NB4 (cell line): Measurements from ENCODE around the gene HTRA3.
A peak's percentile ranks its signal among the peaks of the same experiment; 100 is the strongest.

Experiments used
- DNase-seq: peaks from one replicate; pipeline ENCODE4 v3.0.0; 2010; ENCODE audit warnings: low read depth
- H3K4me3 ChIP-seq: one replicate; pipeline ENCODE4 v1.5.1; 2011; ENCODE audit warnings: mild to moderate bottlenecking, low read depth, low read length, moderate library complexity
- MYC ChIP-seq: IDR thresholded peaks from 2 replicates; pipeline ENCODE4 v1.6.1; 2011; ENCODE audit warnings: low read depth, low read length
- POLR2A ChIP-seq: IDR thresholded peaks from 2 replicates; pipeline ENCODE4 v1.6.1; 2011; ENCODE audit warnings: mild to moderate bottlenecking; ENCODE audit not compliant: insufficient read length; ENCODE audit errors: extremely low read depth
- TF ChIP-seq, protein P1 (sequence below): IDR thresholded peaks from one replicate; pipeline ENCODE4 v1.5.1; 2012; ENCODE audit warnings: low read depth, low read length
- TF ChIP-seq, protein P2 (sequence below): IDR thresholded peaks from 2 replicates; pipeline ENCODE4 v1.6.1; 2011; ENCODE audit warnings: low read depth, low read length

Gene HTRA3

DNA sequence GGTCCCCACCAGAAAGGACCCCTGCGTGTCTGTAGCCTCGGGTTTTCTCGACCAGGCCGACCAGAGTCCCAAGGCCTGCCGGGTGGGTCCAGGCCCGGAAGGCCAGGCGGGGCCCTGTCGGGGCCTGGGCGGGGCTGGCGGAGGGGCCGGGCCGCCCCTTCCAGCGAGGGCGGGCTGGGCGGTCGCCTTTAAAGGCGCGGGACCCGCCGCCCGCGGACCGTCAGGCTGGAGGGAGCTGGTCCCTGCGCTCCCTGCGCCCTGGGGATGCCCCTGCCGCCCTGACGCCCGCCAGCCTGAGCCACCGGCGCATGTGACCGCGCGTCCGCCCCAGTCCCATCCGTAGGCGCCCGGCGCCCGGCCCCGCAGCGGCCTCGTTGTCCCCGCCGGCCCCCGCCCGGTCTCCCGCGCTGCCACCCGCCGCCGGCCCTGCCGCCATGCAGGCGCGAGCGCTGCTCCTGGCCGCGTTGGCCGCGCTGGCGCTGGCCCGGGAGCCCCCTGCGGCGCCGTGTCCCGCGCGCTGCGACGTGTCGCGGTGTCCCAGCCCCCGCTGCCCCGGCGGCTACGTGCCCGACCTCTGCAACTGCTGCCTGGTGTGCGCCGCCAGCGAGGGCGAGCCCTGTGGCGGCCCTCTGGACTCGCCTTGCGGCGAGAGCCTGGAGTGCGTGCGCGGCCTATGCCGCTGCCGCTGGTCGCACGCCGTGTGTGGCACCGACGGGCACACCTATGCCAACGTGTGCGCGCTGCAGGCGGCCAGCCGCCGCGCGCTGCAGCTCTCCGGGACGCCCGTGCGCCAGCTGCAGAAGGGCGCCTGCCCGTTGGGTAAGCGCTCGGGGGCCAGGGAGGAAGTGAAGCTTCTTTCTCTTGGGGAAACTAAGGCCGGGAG lies at the start of gene HTRA3:
TSS of gene HTRA3 (plus strand) at position 220 of the 883 bp plus-strand sequence. CDS start at position 435, 215 bp downstream.
- peak within 1 kb of the TSS; percentile 54 for H3K4me3 ChIP-seq
- peak; percentile 87 for DNase-seq
- TF ChIP-seq, protein P1, sequence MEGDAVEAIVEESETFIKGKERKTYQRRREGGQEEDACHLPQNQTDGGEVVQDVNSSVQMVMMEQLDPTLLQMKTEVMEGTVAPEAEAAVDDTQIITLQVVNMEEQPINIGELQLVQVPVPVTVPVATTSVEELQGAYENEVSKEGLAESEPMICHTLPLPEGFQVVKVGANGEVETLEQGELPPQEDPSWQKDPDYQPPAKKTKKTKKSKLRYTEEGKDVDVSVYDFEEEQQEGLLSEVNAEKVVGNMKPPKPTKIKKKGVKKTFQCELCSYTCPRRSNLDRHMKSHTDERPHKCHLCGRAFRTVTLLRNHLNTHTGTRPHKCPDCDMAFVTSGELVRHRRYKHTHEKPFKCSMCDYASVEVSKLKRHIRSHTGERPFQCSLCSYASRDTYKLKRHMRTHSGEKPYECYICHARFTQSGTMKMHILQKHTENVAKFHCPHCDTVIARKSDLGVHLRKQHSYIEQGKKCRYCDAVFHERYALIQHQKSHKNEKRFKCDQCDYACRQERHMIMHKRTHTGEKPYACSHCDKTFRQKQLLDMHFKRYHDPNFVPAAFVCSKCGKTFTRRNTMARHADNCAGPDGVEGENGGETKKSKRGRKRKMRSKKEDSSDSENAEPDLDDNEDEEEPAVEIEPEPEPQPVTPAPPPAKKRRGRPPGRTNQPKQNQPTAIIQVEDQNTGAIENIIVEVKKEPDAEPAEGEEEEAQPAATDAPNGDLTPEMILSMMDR: no peak
- TF ChIP-seq, protein P2, sequence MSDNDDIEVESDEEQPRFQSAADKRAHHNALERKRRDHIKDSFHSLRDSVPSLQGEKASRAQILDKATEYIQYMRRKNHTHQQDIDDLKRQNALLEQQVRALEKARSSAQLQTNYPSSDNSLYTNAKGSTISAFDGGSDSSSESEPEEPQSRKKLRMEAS: peak; percentile 57
- TF ChIP-seq POLR2A (peak; percentile 88), MYC (peak; percentile 44; the same call in 1 of the 2 replicates)

DNA sequence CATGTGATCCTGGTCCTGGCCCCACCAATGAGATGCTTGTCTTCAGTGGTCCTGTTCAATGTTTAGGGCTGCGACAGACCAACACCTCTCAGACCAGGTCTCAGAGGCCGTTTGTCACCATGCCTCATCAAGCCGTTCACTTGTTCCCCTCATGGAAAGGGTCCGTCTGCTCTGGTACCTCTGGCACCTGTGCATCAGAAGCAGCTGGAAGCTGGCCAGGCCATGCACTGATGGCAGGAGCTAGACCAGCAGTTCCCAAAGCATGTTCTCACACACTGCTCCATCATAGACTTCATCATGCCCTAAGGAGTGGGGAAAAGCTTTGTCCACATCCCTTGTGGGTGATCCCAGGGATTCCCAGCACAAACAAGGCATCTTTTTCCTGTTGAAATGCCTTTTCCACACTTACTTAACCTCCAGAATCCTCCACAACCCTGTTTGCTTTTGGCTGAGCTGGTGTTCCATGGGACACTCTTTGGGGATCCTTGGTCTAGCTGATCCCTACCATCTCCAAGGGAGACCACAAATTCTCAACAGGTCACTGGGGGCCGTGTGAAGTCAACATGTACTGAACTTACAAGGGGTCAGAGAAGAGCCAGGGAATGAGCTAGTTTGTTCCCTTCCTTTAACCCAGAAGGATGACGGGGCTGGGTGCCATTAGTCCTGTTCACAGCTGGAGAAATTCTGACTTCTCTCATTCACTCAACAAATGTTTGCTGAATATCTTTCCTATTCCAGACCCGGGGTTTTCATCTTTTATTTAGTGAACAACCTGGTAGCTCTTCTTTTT lies 48.7 kb upstream of the HTRA3 start:
- no peak for DNase-seq
- no peak for TF ChIP-seq POLR2A
- TF ChIP-seq, protein P1: no peak
- TF ChIP-seq, protein P2: no peak
- no peak for TF ChIP-seq MYC
- H3K4me3 ChIP-seq: no peak overlapping the region

DNA sequence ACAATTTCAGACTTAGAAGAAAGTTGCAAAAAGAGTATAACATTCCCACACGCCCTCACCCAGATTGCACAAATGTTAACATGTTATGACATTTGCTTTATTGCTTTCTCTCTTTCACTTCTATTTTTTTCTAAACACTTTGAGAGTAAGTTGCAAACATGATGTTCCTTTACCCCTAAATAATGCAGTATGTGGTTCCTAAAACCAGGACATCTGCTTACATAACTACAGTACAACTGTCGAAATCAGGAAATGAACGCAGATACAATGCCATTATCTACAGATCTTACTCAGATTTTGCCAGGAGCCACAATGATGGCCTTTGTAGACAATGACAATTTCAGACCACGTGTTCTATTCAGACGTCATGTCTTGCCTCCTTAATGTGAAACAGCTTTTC lies 48.1 kb upstream of the HTRA3 start:
- TF ChIP-seq, protein P1: no peak
- TF ChIP-seq MYC: peak; percentile 92
- TF ChIP-seq, protein P2: peak; percentile 100
- DNase-seq: peak; percentile 93
- no peak overlapping the region for H3K4me3 ChIP-seq

DNA sequence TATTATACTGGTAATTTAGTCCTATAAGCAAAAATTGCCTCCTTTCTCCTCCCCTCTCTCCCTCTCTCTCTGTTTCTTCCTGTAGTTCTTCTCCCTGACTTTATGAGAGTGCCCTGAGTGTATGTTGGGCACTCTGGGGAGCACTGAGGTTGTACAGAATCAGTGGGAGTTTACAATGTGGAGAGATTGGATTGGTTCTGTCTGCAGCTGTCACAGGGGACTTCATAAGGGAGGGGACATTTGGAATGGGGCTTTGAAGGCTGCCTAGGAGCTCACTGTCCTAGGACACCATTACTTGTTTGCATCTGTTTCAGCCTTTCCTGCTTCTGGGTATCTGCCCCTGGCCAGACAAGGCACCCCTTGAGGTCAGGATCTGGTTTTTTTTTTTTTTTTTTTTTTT lies 47.6 kb upstream of the HTRA3 start:
- peak; percentile 68 for DNase-seq
- TF ChIP-seq MYC: no peak
- TF ChIP-seq, protein P1: no peak
- TF ChIP-seq, protein P2: no peak
- no peak for TF ChIP-seq POLR2A
- no peak overlapping the region for H3K4me3 ChIP-seq

DNA sequence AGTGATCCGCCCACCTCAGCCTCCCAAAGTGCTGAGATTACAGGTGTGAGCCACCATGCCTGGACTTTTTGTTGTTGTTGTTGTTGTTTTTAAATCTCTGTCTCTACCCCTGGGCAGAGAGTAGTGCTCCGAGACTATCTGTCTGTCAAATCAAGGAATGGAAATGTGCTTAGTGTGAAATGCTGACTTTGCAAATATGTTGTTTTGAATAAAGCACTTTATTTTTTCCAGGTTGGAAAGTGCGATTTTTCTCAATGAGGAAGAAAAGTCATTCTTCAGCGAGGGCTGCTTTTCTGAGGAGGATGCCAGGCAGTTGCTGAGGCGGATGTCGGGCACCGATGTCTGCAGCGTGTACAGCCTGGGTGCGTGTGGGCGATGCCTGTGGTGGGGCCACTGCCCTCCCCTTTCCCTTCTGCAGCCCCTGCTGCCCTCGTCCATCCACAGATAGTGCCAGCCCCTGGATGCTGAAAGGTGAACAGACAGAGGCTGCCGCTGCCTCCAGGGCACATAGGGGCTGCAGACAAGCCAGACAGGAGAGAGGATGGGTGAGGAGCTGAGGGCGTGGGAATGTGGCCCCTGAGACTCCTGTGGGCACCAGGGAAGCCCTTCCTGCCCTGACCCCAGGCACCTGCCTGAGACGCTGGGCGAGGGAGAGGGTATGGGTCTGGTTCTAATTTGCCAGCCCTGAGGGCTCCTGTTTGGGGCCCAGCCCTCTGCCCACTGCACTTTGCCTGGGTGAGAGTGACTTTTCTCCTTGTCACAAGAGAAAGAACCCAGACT lies 46.8 kb upstream of the HTRA3 start:
- no peak overlapping the region for H3K4me3 ChIP-seq
- no peak for DNase-seq
- TF ChIP-seq POLR2A (no peak), MYC (no peak)
- TF ChIP-seq, protein P2: no peak
- TF ChIP-seq, protein P1: no peak
